ENCODE data around the gene NACA.
"Not testable (repeated sequence)": the region's sequence is repeated elsewhere in the genome, so short reads cannot be mapped to it uniquely, and the experiment has no call there.

NACA gene

DNA sequence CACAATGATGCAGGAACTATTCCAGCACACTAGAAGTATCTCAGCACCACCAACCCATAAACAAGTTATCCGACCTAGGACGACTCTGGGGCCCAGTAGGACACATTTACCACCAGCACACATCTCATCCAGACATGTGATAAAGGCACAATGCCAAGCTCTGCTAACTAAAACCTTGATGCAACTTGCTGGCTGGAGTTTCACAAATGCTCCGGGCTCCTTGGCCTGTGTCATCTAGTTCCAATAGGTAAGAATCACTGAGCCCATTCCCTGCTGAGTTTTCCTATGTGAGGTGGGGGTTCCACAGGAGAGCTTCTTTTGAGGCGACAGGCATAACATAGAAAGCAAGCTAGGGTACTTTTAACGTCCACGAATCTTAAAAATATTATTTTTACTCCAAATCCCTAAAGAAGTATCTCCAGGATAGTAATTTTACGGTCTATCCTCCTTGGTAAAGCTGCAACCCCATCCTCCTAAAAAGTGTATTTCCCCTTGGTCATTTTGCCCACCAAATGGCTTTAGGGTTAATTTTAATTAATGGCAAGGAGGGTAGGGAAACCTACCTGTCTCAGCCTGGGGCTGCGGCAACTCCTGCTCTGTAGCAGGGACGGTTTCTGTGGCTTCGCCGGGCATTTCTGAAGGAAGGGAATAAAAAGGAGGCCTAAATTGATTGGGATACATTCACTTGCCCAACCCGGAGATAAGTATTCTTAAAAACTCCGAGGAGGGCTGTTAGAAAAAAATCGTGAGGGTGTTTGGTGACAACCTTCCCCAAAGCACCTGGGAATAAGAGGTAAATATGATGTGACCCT is 1.0 kb downstream of the NACA start:
- DNase-seq = peak; percentile 65 to 79 (median 71)

DNA sequence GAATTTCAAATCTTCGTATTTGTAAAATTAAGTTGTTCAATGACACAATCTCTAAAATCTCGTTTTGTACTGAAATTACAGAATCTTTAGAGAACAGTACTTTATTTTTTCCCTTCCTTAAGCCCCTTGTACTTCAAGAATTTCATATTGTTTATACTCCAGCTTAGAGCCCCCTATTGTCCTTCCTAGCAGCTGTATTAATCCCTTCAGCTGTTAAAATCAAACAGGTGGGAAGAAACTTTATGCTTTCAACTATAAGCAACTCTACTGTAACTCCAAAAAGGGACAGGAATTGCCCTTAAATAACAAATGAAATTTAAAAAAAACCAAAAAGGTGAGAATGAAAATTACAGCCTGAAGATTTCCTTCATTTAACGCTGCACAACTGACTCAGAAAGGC is 1.7 kb downstream of the NACA start:
- no peak for DNase-seq

DNA sequence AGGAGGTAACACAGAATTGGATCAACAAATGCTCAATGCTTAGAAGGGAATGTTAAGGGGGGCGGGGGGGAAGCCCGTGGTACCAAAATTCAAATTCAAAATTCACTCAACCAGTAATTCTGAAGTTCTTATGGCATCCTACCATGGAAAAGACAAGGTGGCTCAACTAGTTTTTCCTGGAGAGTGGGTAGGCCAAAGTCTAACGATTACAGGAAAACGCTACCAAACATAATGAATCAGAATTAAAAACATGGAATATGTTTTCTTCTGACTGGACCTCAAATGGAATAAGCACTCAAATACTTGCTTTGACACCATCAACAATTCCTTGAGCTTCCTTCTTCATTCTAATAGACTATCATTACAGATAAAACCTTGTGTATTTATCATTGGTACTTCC is 2.3 kb downstream of the NACA start:
- no peak for DNase-seq

- DNase-seq = no peak
Observed at GRCh38 chr12:56721721-56722120, 3.4 kb downstream of the NACA start.

DNA sequence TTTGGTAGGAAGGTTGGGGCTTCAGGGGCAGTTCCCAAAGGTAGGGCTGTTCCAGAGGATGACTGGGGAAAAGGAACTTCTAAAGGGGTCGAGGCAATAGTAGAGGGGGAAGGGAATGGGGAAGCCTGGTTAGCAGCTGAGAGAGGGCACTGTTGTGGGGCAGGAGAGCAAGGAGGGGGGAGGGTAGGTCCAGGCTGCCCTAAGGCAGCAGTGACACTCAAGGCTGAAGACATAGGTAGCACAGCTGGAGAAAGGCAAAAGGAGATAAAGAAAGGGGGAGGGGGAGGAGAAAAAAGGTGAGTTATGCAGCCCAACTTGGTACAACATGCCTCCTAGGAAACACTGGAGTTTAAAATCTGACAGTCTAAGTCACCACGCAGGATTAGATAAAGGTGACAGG is 3.9 kb downstream of the NACA start:
- DNase-seq = no peak

DNA sequence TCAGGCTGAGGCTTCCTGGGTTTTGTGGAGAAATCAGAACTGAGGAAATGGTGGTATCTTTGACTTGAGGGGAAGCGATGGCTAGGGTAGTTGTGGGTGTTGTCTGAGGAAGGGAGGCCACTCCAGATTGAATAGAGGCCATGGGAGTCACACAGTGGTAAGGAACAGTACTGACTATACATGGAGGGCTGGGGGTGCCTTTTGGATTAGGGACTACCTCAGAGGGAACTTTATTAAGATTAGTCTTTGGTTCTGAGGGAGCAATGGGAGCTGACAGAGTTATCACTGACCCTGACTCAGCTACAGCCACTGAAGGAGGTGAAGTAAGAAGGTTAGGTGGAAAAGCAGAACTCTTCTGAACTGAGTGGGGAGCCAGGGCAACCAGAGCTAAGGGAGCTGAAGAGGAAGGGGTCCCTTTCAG is 4.4 kb downstream of the NACA start:
- peak; percentile 47 to 75 (median 68) for DNase-seq

DNA sequence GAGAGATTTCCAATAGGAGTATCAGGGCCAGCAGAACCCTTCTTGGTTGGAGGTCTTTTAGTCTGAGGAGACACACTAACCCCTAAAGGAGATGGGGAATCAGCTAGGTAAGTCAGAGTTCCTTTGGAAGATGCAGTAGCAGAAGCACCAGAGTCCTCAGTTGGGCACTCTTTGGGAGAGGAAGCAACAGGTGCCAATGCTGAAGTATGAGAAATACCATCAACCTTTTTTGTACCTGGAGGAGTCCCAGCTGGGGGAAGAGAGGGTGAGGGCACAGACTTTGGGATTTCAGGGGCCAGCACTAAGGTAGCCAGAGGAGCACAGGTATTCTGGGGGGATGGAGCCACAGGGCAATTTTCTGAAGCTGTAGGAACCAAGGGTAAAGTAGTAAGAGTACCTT is 6.0 kb downstream of the NACA start:
- DNase-seq = no peak

DNA sequence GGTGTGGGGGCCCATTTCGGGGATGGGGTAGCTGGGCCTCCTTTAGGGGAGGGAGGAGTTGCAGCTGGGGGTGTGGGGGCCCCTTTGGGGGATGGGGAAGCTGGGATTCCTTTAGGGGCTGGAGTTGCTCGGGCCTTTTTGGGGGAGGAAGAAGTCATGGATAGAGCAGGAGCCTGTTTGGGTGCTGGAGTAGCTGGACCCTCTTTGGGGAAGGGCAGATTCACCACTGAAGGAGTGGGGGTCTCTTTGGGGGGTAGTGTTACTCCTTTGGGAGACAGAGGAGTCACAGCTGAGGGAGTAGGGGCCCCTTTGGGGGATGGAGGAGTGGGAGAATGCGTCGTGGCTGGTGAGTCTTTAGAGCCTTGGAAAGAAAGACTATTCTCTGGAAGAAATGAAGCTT is 6.5 kb downstream of the NACA start:
- DNase-seq = no peak

DNA sequence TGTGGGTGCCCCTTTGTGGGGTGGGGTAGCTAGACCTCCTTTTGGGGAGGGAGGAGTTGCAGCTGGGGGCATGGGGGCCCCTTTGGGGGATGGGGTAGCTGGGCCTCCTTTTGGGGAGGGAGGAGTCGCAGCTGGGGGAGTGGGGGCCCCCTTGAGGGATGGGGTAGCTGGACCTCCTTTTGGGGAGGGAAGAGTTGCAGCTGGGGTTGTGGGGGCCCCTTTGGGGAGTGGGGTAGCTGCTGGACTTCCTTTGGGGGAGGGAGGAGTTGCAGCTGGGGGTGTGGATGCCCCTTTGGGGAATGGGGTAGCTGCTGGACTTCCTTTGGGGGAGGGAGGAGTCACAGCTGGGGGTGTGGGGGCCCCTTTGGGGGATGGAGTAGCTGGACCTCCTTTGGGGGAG is 7.0 kb downstream of the NACA start:
- no peak for DNase-seq

- no peak for DNase-seq
Observed at GRCh38 chr12:56716933-56717880, 7.9 kb downstream of the NACA start.

DNA sequence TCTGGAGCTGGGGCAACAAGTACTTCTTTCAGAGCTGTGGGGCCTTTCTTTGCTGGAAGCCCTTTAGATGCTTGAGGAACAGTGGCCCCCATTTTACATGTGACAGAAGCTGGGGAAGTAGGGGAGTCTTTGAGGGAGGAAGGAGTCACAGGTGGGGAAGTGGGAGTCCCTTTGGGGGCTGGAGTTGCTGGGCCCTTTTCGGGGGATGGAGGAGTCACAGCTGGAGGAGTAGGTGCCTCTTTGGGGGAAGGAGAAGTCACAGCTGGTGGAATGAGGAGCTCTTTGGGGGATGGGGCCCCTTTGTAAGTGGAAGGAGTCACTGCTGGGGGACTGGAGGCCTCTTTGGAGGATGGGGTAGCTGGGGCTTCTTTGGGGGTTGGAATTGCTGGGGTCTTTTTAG is 8.6 kb downstream of the NACA start:
- peak in 2 of 4 experiments; percentile 8 to 18 for DNase-seq

DNA sequence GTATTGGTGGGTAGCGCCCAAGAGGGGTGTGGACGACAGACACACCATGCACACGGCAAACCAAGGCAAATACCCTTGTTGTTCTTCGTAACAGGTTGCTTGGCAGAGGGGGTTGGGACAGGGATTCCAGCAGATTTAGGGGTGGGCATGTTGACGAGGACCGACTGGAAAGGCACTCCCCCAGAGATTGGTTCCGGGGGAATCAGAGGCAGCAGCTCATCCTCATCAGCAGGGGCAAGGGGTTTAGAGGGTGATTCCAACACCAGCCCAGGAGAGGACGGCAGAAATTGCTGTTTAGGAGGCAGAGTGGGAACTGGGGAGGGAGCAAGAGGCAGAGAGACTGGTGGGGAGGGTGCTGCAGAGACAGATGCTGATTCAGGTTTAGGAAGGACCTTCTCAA is 9.3 kb downstream of the NACA start:
- DNase-seq = no peak

GRCh38 chr12:56714431-56714929 is 10.6 kb downstream of the NACA start:
- no peak for DNase-seq

GRCh38 chr12:56713345-56713744 is 11.8 kb downstream of the NACA start:
- peak in 3 of 4 experiments; percentile 23 to 47 (median 29) for DNase-seq

DNA sequence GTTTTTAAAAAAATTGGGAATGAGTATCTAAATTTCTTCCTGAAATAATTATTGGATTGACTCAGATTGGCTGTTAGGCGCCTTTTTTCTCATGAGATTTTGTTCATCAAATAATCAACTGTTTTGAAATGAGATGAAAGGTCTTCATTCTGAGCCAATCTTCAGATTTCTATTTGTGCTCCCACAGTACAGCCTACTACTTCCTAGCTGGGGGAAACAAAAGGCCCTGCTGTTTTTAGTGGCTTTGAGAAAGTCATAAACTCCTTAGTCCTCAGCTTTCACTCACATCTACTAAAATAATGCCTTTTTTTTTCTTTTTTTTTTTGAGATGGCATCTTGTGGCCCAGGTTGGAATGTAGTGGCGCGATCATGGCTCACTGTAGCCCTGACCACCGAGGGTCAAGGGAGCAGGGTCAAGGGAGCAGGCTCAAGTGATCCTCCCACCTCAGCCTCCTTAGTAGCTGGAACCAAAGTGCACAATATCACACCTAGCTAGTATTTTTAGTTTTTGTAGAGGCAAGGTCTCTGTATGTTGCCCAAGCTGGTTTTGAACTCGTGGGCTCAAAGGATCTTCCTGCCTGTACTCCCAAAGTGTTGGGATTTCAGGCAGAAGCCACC is 15.2 kb downstream of the NACA start:
- peak in 3 of 4 experiments; percentile 35 to 54 (median 53) for DNase-seq

DNA sequence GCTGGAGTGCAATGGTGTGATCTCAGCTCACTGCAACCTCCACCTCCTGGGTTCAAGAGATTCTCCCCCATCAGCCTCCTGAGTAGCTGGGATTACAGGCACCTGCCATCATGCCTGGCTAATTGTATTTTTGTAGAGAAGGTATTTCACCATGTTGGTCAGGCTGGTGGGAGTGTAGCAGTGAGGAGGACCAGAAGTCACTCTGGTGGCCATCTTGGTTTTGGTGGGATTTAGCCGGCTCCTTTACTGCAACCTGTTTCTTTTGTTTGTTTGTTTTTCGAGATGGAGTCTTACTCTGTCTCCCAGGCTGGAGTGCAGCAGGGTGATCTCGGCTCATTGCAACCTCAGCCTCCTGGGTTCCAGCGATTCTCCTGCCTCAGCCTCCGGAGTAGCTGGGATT is 20.6 kb downstream of the NACA start:
- not testable (repeated sequence) for DNase-seq

DNA sequence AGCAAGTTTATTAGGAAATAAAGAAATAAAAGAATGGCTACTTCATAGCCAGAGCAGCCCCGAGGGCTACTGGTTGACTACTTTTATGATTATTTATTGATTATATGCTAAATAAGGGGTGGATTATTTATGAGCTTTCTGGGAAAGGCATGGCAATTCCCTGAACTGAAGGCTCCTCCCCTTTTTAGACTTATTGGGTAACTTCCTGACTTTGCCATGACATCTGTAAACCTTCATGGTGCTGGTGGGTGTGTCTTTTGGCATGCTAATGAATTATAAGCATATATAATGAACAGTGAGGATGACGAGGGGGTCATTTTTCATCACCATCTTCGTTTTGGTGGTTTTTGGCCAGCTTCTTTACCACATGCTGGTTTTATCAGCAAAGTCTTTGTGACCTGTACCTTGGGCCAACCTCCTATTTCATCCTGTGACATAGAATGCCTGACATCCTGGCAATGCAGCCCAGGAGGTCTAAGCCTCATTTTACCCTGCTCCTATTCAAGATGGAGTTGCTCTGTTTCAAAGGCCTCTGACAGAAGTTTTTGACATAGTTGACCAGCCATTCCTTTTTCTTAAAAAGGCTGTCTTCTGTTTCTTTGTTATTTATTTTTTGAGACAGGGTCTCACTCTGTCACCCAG is 26.0 kb downstream of the NACA start:
- DNase-seq = peak in 3 of 4 experiments; percentile 34 to 48 (median 35)

DNA sequence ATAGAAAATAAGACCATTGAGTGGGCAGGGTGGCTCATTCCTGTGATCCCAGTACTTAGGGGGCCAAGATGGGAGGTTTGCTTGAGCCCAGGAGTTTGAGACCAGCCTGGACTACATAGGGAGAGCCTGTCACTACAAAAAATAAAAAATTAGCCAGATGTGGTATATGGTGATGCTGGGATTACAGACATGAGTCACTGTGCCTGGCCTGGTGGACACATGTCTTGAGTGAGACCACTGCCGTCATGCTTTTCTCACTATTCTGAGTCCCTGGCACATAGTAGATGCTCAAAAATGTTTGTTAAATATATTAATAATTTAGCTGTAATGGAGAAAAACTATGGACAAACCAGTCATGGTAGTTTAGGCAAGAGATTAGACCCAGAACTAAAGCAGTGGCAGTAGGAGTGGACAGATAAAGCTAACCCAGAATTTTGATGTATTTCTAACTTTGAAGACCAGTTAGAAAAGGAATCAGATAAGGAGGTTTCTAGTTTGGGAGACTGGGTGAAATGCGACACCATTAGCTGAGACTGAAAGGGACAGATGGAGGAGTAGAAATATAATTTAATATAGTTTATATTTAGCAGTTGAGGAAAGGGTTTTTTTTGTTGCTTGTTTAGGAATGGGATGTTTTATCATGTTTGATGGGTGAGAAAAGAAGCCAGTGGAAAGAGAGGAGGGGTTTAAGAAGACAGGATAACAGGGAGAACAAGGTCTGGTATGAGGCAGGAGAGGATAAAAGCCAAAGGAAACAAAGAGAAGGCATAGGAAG is 29.6 kb downstream of the NACA start:
- no peak for DNase-seq

DNA sequence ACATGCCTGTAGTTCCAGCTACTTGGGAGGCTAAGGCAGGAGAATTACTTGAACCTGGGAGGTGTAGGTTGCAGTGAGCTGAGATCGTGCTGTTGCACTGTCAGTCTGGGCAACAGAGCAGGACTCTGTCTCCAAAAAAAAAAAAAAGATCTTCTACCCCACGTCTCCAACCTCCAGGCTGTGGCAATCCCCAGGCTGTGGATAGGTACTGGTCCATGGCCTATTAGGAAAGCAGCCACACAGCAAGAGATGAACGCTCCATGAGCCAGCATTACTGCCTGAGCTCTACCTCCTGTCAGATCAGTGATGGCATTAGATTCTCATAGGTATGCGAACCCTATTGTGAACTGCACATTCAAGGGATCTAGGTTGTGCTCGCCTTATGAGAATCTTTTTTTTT is 30.9 kb downstream of the NACA start:
- DNase-seq = no peak

DNA sequence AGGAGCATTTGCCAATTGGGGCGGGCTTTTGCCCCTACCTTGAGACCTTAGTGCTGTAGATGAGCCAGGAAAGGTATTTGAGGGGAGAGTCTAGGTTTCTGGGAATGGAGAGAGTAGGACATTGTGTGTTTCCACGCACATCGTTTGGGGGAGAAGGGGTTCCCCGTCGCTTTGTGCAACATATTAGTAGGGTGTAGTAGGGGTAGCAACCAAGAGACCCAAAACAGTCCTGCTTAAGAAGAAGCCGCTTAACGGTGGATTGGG is 36.3 kb downstream of the NACA start:
- DNase-seq = peak in 1 of 4 experiments; percentile 14

DNA sequence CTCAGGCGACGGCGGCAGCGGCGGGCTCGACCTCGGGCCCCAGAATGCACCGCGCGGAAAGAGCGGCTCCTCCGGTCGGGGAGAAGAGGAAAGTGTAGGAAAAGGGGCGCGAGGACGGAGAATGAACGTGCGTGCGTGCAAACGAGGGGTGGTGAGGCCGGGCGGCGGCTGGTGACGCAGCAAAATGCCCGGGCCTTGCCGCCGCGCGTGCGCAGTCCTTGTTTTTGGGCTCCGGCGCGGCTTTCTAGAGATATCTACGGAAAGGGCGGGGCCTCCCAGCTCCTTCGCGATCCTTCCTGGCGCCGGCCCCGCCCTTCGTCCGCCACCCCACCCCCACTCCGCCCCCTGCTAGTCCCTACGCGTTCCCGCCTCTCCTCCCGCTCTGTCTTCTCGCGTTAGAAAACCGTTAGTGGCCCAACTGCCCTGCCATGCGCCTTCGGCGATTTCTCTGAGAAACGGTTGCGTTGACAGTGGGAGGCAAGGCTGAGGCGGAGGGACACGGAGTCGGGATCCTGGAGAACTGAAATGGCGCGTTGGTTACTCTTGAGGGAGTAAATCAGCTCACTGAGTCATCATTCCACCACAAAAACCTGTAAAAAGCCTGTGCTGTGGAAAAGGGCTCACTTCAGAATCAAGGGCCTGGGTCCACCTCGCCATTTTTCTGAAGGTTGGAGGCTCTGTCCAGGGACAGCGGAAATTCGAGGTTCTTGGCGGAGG is 36.8 kb downstream of the NACA start, which contains the start of gene PTGES3:
Gene PTGES3 (minus strand): TSS at position 156 of the 717 bp plus-strand sequence. CDS start 285 bp downstream, outside the sequence.
- DNase-seq = peak; percentile 99 to 100 (median 99)

All from suppressor macrophage (primary cell).